PFSK-1 (cell line): Measurements from ENCODE around the gene PEMT.

Experiments
- POLR2AphosphoS5 ChIP-seq: IDR thresholded peaks from 2 replicates; pipeline ENCODE4 v1.6.1; 2012; ENCODE audit warnings: low read depth, mild to moderate bottlenecking, control low read depth, low read length, moderate library complexity
- TAF1 ChIP-seq: IDR thresholded peaks from 2 replicates; pipeline ENCODE4 v1.6.1; 2012; ENCODE audit warnings: low read length, control low read depth, borderline replicate concordance; ENCODE audit not compliant: insufficient read depth

DNA sequence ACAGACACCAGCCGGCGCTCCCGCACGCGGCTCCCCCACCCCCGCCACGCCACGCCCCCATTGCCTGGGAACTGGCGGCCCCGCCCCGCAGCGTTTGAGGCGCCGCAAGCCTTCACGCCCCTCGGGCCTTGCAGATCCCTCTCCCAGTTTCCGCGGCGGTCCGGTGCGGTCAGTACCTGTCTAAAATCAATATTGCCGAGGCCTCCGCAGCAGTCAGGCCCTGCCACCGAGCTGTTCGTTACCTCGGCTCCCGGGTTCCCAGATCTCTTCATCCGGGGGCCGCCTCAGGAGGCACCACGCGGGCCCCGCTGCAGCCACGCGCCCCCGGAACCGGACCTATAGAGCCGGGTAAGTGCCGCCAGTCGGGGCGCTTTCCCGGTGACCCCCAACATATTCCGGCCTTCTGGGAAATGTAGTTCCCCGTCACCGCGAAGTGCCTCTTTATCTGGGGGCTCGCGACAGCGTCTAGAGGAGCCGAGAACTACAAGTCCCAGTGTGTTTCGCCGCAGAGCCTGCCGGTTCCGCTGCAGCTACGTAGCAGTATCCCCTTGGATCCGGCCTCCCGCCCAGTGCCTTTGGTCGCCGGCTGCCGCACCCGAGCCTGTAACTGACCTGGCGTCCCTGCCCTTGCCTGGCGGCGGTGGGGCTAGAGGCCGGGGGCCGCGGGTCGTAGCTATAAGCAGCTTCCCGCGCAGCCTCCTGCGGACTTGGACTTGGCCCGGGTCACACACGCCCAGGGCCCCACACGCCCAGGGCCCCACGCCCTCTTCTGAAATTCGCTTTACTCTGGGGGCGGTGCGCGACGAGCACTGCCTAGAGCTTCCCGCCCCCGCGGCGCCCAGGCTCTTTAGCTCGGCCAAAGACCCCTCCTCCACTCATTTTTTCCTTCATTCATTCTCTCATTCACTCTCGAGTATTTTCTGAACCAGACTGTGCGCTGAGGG, at the start of gene PEMT:
- peak; percentile 87 for TF ChIP-seq POLR2AphosphoS5
- no peak for TF ChIP-seq TAF1
